A549 (cell line): Measurements from ENCODE around the gene XKR8. TPM values are rescaled to one million over a fixed set of nuclear protein-coding genes. Genes with fewer than 3 reads are reported as not detected.
"Not testable (repeated sequence)": the region's sequence is repeated elsewhere in the genome, so short reads cannot be mapped to it uniquely, and the experiment has no call there.

ENCODE experiments used
- ATAC-seq, 2 experiments: fragments of 200-7000 bp in 1 of 2; fragments of >200 bp in 1 of 2; cut with Nextera tagmentation in 1 of 2; cut with Tn5 transposase in 1 of 2; 3 replicates each; pipeline versions ENCODE4 v1.8.0 to v1.9.1; 2018 to 2020; ENCODE audit warnings: mild to moderate bottlenecking in 1 of 2, moderate library complexity in 1 of 2
- CTCF ChIA-PET: fragments of 300-600 bp; sonication (Branson Sonifier 250); formaldehyde crosslinking; extraction: SDS; loops from one replicate; lab custom pipeline; 2021; ENCODE audit warnings: antibody characterized with exemption, inconsistent platforms; lab: Yijun Ruan, JAX
- POLR2A ChIA-PET: fragments of 350-600 bp; formaldehyde crosslinking; extraction: SDS; loops from one replicate; lab custom pipeline; 2021; ENCODE audit warnings: antibody characterized with exemption, inconsistent platforms; lab: Yijun Ruan, JAX
- DNase-seq, 2 experiments: peaks; one replicate each; pipeline versions ENCODE4 v3.0.0 to v3.0.0-alpha.2; 2011 to 2016; ENCODE audit warnings: low read depth in 1 of 2, low spot score in 1 of 2
- FAIRE-seq: peaks from 2 replicates; lab custom pipeline; 2011; peaks lifted over from hg19 to GRCh38; lab: Jason Lieb, UNC
- H3K27ac ChIP-seq, 2 experiments: fragments of >200 bp; sonication (Bioruptor Twin); formaldehyde crosslinking; 3 replicates each; pipeline ENCODE4 v1.5.1; 2016 to 2017
- H3K4me1 ChIP-seq: fragments of >200 bp; sonication (Bioruptor Twin); formaldehyde crosslinking; 3 replicates; pipeline ENCODE4 v1.6.1; 2016
- H3K4me2 ChIP-seq: fragments of >200 bp; sonication (Bioruptor Twin); formaldehyde crosslinking; 3 replicates; pipeline ENCODE4 v1.6.1; 2016
- H3K4me3 ChIP-seq: fragments of >200 bp; sonication (Bioruptor Twin); formaldehyde crosslinking; 3 replicates; pipeline ENCODE4 v1.5.1; 2016
- H3K9me3 ChIP-seq: fragments of >200 bp; sonication (Bioruptor Twin); formaldehyde crosslinking; 3 replicates; pipeline ENCODE4 v1.6.1; 2016
- BHLHE40 ChIP-seq: IDR thresholded peaks from 2 replicates; pipeline ENCODE4 v1.6.1; 2012; ENCODE audit warnings: low read depth, low read length, inconsistent platforms
- EP300 ChIP-seq, 2 experiments: fragments of >200 bp; sonication (Bioruptor Twin); formaldehyde crosslinking; IDR thresholded peaks; 2 replicates in 1 of 2; 3 replicates in 1 of 2; pipeline ENCODE4 v1.6.1; 2016 to 2017
- FOSL2 ChIP-seq, 2 experiments: fragments of 450-650 bp in 1 of 2; fragments of >200 bp in 1 of 2; sonication (Bioruptor Twin) in 1 of 2; formaldehyde crosslinking; IDR thresholded peaks; 2 replicates each; pipeline versions ENCODE4 v1.5.0 to v1.6.1; 2016 to 2020; ENCODE audit warnings: mild to moderate bottlenecking in 1 of 2, moderate library complexity in 1 of 2
- GATA3 ChIP-seq: IDR thresholded peaks from 2 replicates; pipeline ENCODE4 v1.6.1; 2012; ENCODE audit warnings: borderline replicate concordance
- HOXB5 ChIP-seq: fragments of 250-450 bp; sonication (Bioruptor Pico); IDR thresholded peaks from 2 replicates; pipeline ENCODE4 v1.5.0; 2020; ENCODE audit warnings: mild to moderate bottlenecking, moderate library complexity
- NR3C1 ChIP-seq: fragments of >200 bp; sonication (Bioruptor Twin); formaldehyde crosslinking; IDR thresholded peaks from 3 replicates; pipeline ENCODE4 v1.6.1; 2017
- RFX5 ChIP-seq: fragments of 450-650 bp; IDR thresholded peaks from 2 replicates; pipeline ENCODE4 v1.7.1; 2014; ENCODE audit warnings: antibody characterized with exemption, mild to moderate bottlenecking, moderate library complexity
- SMC3 ChIP-seq: fragments of >200 bp; sonication (Bioruptor Twin); formaldehyde crosslinking; IDR thresholded peaks from 3 replicates; pipeline ENCODE4 v1.6.1; 2018; ENCODE audit warnings: inconsistent platforms
- ZFP36 ChIP-seq: fragments of 450-650 bp; IDR thresholded peaks from 2 replicates; pipeline ENCODE4 v1.6.1; 2014; ENCODE audit warnings: borderline replicate concordance; ENCODE audit not compliant: partially characterized antibody
- WGBS: methylation state at CpG from one replicate; pipeline ENCODE4 v1.1.6; 2017; ENCODE audit errors: missing lambda C conversion rate; 5-methylcytosine and 5-hydroxymethylcytosine counted together
- polyA plus RNA-seq, 4 experiments: library from polyadenylated mRNA; depleted of rRNA in 3 of 4; stranded (reverse); fragments of >200 nt; fragmentation: RNase III in 1 of 4; extraction: RNeasy Plus Mini Kit Qiagen cat#74134 plus additional on column Dnase treatment in 1 of 4; gene quantifications; 2 replicates in 3 of 4; 3 replicates in 1 of 4; pipeline ENCODE4 v1.2.3, GENCODE V29; 2011 to 2017
- TF ChIP-seq, protein P1 (sequence below): fragments of >200 bp; sonication (Bioruptor Twin); formaldehyde crosslinking; IDR thresholded peaks from 3 replicates; pipeline ENCODE4 v1.6.1; 2016
- TF ChIP-seq, protein P2 (sequence below): fragments of 250-450 bp; sonication (Bioruptor Pico); IDR thresholded peaks from 2 replicates; pipeline ENCODE4 v1.5.0; 2021; ENCODE audit warnings: mild to moderate bottlenecking, moderate library complexity, borderline replicate concordance

Gene XKR8
- polyA plus RNA-seq, 2 of the 4 experiments (the other 2 are of a cell fraction) = 3.3 to 3.5 TPM

DNA sequence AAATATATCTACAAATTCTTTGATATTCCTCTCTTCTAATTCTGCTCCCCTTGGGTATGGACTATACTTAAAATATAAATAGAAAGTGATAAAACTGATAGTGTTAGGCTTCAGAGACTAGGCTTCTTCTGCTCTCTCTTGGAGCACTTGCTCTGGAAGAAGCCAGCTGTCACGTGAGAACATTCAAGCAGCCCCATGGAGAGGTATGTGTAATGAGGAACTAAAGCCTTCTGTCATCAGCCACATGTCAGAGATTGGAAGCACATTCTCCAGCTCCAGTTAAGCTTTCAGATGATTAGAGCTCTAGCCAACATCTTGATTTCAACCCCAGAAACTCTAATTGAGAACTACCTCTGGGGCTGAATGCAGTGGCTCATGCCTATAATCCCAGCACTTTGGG, 34.3 kb downstream of the XKR8 start:
- H3K4me2 ChIP-seq = no peak overlapping the region
- TF ChIP-seq, protein P1, sequence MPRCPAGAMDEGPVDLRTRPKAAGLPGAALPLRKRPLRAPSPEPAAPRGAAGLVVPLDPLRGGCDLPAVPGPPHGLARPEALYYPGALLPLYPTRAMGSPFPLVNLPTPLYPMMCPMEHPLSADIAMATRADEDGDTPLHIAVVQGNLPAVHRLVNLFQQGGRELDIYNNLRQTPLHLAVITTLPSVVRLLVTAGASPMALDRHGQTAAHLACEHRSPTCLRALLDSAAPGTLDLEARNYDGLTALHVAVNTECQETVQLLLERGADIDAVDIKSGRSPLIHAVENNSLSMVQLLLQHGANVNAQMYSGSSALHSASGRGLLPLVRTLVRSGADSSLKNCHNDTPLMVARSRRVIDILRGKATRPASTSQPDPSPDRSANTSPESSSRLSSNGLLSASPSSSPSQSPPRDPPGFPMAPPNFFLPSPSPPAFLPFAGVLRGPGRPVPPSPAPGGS = no peak
- TF ChIP-seq, all 56 proteins: peak for 0
- H3K4me1 ChIP-seq = no peaks in the 10 kb centered on the region
- H3K4me3 ChIP-seq = no peak overlapping the region
- ChIA-PET POLR2A (interaction anchor here (0.6 kb wide), 1 partner anchor 8 kb away, joined by 3 read pairs; no protein-coding TSS in a partner anchor), CTCF (interaction anchor here (1.7 to 1.9 kb wide), 2 partner anchors 14 to 15 kb away, joined by 5 read pairs; no protein-coding TSS in a partner anchor)
- no peak for DNase-seq
- 88% methylated on average over 1 of the region's 1 CpG for WGBS
- no peaks in the 10 kb centered on the region for H3K9me3 ChIP-seq
- ATAC-seq = no peak
- no peak overlapping the region for H3K27ac ChIP-seq
- FAIRE-seq = no peak

DNA sequence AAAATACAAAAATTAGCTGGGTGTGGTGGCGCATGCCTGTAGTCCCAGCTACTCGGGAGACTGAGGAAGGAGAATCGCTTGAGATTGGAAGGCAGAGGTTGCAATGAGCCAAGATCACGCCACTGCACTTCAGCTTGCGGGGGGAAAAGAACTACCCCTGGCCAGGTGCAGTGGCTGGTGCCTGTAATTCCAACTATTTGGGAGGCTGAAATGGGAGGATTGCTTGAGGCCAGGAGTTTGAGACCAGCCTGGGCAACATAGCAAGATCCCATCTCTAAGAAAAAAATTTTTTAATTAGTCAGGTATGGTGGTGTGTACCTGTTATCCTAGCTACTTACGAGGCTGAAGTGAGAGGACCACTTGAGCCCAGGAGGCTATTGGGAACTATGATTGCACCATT, 34.8 kb downstream of the XKR8 start:
- 92% methylated on average over 6 of the region's 6 CpGs for WGBS
- ChIA-PET CTCF (interaction anchor here (1.7 kb wide), 1 partner anchor 15 kb away, joined by 5 read pairs; no protein-coding TSS in a partner anchor), POLR2A (interaction anchor here (0.6 kb wide), 1 partner anchor 9 kb away, joined by 3 read pairs; no protein-coding TSS in a partner anchor)
- H3K27ac ChIP-seq, DNase-seq, H3K4me2 ChIP-seq, ATAC-seq, H3K4me1 ChIP-seq, H3K9me3 ChIP-seq, H3K4me3 ChIP-seq, FAIRE-seq: not testable (repeated sequence)

DNA sequence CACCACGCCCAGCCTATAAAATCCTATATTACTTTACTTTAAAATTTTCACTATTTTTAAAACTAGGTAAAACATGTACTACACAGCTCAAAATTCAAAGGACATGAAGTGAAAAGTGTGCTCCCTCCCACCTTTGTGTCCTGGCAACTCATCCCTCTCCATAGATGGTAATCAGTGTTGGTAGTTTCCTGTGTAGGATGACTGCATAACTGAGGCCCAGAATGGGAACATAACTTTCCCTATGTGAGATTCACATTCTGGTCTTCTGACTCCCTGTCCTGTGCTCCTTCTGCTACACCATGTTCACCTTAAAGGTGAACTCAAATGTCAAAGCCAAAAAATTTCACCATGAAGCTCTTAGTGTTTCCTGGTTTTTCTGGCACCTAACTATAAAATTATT, 39.3 kb downstream of the XKR8 start:
- Histone ChIP-seq H3K4me2 (no peak overlapping the region), H3K9me3 (no peaks in the 10 kb centered on the region), H3K4me3 (no peak overlapping the region), H3K27ac (no peak overlapping the region), H3K4me1 (no peaks in the 10 kb centered on the region)
- CTCF ChIA-PET = interaction anchor here (1.1 to 2.1 kb wide), 3 partner anchors 11 to 210 kb away, joined by 3 to 5 read pairs (median 4); no protein-coding TSS in a partner anchor
- WGBS = 86% methylated on average over 1 of the region's 1 CpG
- TF ChIP-seq SMC3 (no peak), NR3C1 (no peak), ZFP36 (no peak), RFX5 (no peak), EP300 (IDR thresholded peaks at IDR 0.05) (no peak)
- FAIRE-seq = no peak
- no peak for DNase-seq
- POLR2A ChIA-PET = no interaction called here
- ATAC-seq = no peak

DNA sequence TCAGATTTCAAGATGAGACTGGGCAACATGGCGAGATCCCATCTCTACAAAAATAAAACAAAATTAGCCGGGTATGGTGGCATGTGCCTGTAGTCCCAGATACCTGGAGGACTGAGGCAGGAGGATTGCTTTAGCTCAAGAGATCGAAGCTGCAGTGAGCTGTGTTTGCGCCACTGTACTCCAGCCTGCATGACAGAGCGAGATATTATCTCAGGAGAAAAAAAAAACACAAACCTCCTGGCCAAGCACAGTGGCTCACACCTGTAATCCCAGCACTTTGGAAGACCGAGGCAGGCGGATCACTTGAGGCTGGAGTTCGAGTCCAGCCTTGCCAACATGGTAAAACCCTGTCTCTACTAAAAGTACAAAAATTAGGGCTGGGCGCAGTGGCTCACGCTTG, 42.8 kb downstream of the XKR8 start:
- no peak overlapping the region for H3K4me2 ChIP-seq
- POLR2A ChIA-PET = no interaction called here
- H3K9me3 ChIP-seq = no peaks in the 10 kb centered on the region
- DNase-seq = no peak
- CTCF ChIA-PET = interaction anchor here (1.0 kb wide), 1 partner anchor 10 kb away, joined by 3 read pairs; no protein-coding TSS in a partner anchor
- H3K4me3 ChIP-seq = no peak overlapping the region
- H3K27ac ChIP-seq = no peak overlapping the region
- WGBS = 96% methylated on average over 10 of the region's 10 CpGs
- no peak for ATAC-seq
- no peaks in the 10 kb centered on the region for H3K4me1 ChIP-seq
- FAIRE-seq = no peak
- TF ChIP-seq GATA3 = no peak

DNA sequence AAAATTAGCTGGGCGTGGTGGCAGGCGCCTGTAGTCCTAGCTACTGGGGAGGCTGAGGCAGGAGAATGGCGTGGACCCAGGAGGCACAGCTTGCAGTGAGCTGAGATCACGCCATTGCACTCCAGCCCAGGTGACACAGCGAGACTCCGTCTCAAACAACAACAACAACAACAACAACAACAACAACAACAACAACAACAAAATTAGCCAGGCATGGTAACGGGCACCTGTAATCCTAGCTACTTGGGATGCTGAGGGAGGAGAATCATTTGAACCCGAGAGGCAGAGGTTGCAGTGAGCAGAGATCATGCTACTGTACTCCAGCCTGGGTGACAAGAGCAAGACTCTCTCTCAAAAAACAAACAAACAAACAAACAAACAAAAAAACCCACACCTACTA, 43.3 kb downstream of the XKR8 start:
- H3K4me3 ChIP-seq, H3K9me3 ChIP-seq, ATAC-seq, POLR2A ChIA-PET, H3K27ac ChIP-seq, H3K4me2 ChIP-seq, DNase-seq, FAIRE-seq, H3K4me1 ChIP-seq: not testable (repeated sequence)
- CTCF ChIA-PET = interaction anchor here (0.5 kb wide), 1 partner anchor 607 kb away, joined by 3 read pairs; no protein-coding TSS in a partner anchor
- 92% methylated on average over 8 of the region's 8 CpGs for WGBS

DNA sequence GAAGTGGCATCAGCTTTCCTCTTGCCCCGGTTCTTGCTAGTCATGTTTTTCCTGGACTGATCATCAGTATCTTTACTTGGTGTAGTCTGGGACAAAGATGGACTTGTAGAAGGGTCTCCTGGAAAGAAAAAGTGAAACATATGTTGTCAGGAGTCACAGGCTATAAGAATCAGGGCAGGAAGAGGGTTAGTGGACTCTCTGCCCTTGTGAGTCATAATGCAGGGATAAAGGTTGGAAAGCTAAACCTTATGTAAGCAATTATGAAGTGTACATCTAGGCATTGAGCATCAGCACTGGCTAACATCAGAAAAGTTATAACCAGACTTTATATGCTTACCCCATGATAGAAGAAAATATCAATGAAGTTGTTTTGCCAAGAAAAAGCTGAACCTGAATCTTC, 51.2 kb downstream of the XKR8 start:
- CTCF ChIA-PET = interaction anchor here (1.2 to 1.7 kb wide), 2 partner anchors 11 to 67 kb away, joined by 3 to 5 read pairs; no protein-coding TSS in a partner anchor
- ATAC-seq = no peak
- 86% methylated on average over 1 of the region's 1 CpG for WGBS

More for the DNA sequence above, 51.2 kb downstream of the XKR8 start:
- POLR2A ChIA-PET = no interaction called here
- H3K4me2 ChIP-seq = no peak overlapping the region
- H3K4me3 ChIP-seq = no peak overlapping the region
- H3K27ac ChIP-seq = no peak overlapping the region
- TF ChIP-seq FOSL2 (IDR thresholded peaks at IDR 0.05) = no peak
- no peak for TF ChIP-seq FOSL2 (CRISPR knock-in tag; IDR thresholded peaks at IDR 0.05)
- TF ChIP-seq HOXB5 (CRISPR knock-in tag) = no peak
- TF ChIP-seq, protein P2, sequence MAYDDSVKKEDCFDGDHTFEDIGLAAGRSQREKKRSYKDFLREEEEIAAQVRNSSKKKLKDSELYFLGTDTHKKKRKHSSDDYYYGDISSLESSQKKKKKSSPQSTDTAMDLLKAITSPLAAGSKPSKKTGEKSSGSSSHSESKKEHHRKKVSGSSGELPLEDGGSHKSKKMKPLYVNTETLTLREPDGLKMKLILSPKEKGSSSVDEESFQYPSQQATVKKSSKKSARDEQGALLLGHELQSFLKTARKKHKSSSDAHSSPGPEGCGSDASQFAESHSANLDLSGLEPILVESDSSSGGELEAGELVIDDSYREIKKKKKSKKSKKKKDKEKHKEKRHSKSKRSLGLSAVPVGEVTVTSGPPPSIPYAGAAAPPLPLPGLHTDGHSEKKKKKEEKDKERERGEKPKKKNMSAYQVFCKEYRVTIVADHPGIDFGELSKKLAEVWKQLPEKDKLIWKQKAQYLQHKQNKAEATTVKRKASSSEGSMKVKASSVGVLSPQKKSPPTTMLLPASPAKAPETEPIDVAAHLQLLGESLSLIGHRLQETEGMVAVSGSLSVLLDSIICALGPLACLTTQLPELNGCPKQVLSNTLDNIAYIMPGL = no peak
- TF ChIP-seq BHLHE40 = no peak
- H3K9me3 ChIP-seq = no peaks in the 10 kb centered on the region
- DNase-seq (no peak), FAIRE-seq (no peak)
- H3K4me1 ChIP-seq = 0 out of 3 replicates have a peak, but pooled peaks cover 2% of the 10 kb centered on the region
